HG03378 (cell line): ENCODE results near the gene DTNB.

Experiments
- ATAC-seq: cut with Tn5 transposase; IDR thresholded peaks from one replicate; pipeline ENCODE4 v1.9.1; 2021; ENCODE audit warnings: mild to moderate bottlenecking, moderate library complexity; ENCODE audit not compliant: unreplicated experiment

The DTNB gene

DNA sequence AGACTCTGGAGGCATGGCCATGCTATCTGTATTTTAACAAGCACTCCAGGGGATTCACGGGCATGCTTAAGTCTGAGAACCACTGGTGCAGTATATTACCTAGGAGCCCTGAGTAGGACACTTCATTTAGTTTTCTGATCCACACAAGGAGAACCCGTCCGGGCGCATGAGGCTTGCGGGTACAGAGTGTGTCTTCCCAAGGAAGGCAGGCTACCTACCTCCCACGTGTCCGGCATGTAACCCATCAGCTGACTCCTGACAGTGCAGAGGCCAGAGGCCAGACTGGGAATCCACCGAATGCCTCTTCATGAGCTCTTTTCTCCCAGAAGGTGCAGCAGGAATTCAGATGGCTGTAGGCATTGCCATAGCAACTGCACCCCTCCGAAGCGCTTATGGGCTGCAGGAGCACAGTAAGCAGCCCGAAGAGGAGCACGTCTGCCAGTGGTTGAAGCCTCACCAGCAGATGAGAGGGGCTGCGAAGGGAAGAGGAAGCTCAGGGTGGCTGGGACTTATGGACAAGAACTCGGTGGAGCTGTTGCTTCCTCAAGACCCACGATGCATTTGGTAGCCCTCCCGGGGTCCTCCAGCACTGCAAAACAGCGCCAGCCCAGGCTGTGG lies 297.9 kb downstream of the DTNB start:
- ATAC-seq: no peak

DNA sequence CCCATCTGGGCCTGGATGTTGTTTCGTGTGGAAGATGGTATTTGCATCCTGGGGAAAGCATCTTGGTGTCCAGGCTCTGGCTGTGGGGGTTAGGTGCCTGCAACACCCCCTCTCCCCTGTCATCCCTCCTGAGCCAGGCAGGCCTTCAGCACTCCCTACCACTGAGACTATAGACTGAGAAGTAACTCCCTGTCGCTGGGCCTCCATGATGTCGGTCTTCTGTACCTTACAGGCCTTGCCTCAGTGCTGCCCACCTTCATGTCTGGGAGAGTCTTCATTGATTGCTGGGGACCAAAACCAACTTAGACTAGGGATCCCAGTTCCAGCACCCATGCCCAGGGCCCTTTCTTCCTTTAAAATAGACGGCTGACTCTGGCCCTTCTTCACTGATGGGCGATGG lies 298.6 kb downstream of the DTNB start:
- no peak for ATAC-seq

DNA sequence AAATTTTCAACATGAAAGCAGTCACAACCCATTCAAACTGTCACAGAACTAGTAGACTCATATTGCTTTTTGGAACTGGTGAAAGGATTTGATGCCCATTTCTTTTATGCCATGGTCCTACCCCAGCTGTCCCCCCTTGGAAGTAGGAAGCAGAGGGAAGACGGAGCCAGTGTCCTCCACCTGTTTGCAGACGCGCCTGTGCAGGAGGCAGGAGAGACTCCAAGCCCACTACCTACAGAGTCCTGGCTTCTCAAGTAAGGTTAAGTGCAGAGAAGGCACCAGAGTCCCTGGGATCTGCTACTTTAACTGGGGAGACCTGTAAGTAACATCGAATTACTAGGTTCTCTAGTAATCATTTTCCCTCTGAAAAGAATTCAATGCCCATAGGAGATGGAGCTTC lies 299.0 kb downstream of the DTNB start:
- no peak for ATAC-seq

DNA sequence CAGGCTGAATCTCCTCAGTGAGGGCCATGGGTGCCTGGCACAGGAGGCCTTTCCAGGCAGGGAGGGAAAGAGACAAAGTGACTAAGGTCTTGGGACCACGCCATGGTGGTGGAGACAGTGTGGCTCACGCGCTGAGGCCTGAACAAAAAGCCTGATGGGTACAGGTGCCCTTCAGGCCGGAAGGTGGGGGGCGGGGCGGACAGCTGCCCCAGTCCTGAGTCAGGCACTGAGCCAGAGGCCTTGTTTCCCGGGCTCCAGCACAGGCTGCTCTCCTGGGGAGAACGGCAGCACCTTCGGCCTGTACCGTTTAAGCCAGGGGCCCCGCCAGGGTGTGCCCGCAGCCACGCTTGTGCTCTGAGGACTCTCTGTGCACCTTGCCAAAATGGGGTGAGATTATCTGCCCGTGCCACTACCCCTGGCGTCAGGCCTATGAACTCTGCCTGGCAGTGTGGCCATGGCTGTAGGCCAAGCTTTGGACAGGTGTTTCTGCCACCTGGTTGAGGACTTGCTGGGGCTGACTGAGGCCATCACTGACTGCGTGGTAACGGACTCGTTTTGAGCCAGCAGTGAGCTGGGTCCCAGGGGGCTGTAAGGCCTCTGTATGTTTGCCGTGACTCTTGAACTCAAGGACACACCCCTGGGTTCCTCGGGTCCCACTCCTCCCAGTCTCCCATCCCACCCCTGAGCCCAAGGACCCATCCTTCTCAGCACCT lies 300.0 kb downstream of the DTNB start:
- ATAC-seq: no peak

DNA sequence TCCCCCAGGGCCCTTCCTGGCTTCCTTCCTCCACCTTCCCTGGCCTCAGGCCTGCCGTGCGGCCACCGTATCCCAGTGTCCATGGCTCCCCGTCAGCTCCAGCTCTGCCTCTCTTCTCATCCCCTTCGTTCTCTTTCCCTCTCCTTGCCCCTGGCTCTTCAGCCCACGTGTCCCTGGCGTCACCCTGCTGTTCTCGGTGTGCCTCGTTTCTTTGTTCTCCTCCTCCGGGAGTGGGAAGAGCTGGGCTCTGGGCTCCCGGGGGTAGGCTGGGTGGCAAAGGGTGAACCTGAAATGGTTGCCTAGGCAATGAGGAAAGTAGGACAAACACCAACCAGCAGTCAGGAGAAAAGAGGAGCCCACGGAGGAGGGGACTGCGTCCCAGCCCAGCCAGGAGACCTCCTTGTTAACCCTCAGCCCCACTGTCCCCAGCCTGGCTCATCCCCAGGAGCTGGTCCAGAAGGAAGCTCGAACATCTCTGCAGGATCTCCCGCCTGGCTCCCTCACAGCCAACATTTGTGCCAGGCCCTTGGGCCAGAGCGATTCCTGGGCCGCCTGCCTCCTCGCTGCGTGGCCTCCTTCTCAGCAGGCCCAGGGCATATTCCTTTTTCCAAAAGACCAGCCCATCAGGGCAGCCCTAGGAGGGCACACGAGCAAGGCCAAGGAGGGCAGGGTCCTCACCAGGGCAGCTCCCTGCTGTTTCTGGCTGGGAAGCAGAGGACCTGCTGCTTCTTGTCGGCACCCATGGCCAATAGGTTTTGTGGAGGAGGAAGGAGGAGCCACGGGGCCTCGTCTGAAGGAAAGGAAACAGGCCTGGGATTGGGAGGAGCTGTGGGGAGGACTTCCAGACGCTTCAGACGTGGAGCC lies 300.7 kb downstream of the DTNB start:
- no peak for ATAC-seq

DNA sequence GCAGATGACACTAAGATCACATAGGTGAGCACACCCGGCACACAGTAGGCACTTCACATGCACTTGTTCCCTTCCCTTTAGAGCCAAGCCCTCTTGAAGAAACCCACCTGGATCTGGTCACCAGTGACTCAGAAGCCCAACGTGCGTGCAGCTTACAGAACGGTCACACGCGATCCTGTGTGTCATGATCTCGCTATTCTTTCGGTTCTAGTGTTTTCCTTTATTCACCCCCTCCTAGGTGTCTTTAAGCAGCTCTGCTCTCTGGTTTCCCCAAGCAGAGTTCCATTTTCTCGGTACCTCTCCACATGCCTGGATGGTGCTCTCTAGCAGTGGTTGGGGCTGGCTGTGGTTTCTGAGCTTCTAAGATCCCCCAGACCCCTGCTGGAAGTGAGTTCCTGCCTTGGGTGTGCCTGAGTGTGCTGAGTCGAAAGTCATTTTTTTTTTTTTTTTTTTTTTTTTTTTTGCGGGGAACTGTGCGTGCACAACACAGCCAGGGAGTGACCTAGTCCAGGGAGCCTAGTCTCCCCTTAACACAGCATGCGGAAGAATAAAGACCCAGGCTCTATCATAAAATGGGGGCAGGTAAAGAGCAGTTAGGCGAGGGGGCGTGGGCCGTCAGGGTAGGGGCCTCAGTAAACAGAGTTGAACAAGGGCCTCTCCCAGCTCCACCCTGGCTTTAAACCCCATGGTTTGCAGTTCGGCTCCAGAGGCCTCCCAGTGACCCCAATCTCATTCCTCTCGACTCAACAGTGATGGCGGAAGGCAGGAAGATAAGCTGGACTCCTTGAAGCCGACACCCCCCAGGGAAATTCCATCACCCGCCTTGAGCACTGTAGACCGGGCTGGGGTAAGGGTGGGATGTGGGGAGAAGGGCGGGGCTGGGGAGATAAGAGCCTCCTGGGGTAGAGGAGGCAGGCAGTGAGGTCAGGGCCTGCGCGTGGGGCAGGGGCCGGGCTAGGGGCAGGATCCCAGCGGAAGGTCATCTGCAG lies 301.8 kb downstream of the DTNB start:
- no peak for ATAC-seq

DNA sequence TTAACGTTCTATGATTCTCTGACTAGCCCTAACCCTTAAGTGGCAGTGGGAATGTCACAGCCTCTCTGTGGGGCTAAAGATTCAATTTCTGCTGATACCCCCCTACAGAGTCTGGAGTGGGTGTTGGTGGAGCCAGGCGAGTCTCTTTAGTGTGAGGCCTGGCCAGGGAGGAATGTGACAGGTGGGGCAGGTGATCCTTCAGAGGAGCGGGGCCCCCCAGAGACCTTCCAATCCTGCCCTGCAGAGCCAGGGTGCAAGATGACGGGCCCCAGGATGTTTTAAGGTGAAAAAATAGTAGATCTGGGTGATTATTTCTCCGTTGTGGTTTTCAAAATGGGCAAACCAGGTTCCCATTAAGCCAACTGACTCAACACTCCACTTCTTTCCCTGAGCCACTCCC lies 303.5 kb downstream of the DTNB start:
- no peak for ATAC-seq

DNA sequence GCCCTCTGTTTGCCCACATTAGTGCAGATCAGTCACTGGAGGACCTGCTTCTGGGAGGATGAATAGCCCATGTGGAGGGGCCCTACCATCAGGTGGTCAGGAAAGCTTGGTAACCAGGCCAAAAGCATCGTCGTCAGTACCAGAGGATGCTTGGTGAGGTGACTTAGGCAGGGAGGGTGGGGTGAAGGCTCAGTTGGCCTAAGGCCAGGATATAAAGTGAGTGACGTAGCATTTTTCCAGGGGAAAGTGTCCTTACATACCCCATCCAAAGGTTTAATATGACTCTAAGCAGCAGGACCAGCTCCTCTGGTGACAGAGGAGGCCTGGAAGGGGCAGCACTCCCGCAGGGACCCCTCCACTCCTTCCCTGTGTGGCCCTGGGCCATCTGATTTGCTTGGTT lies 303.9 kb downstream of the DTNB start:
- ATAC-seq: no peak

DNA sequence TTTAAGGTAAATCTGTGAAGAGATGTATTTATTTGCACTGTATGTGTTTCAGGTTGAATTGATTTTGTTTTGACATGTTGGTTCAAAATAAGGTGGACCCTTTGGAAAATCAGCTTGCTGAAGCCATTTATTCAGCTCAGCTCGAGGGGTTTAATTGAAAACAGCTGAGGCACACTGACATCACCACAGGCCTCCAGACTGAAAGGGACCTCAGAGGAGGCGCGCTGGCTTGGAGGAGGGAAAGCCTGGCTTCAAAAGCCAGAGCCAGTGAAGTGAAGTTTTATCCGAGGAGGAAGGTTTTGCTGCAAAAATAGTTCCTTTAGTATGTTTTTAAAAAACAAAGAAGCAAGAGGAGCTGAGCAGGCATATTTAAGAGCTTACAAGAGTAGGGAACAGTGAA lies 304.7 kb downstream of the DTNB start:
- no peak for ATAC-seq

DNA sequence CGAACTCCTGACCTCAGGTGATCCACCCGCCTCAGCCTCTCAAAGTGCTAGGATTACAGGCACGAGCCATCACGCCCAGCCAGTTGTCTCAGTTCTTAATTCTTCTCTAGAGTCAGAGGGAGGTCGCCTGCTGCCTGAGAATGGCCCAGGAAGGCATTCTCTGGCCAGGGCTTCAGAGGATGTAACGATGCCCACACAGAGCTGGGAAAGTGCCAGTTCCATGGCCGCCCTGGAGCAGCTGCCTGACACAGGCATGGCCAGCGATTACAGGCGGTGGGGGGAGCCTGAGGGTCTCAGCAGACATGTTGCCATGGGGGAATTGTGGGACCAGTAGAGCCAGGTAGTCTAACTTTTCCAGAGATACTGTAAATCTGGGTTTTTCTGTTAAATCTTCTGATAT lies 306.1 kb downstream of the DTNB start:
- ATAC-seq: no peak

DNA sequence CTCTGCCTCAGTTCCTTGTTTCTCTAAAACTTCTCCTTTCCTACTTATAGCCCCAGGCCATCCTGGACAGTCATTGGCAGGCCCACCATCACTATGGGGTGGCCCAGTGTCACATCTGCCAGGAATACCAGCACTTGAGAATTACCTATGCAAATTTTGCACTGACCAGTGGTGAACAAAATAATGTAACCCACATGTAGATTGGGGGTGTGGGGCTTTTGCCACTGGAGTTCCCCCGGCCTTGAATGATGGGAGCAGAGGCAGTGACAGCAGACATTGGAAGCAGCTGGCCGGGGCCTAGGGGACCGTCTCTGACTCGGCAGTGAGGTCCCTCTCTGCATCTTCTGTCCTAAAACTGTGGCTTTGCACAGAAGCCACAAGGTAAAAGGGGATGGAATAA lies 306.7 kb downstream of the DTNB start:
- ATAC-seq: no peak

DNA sequence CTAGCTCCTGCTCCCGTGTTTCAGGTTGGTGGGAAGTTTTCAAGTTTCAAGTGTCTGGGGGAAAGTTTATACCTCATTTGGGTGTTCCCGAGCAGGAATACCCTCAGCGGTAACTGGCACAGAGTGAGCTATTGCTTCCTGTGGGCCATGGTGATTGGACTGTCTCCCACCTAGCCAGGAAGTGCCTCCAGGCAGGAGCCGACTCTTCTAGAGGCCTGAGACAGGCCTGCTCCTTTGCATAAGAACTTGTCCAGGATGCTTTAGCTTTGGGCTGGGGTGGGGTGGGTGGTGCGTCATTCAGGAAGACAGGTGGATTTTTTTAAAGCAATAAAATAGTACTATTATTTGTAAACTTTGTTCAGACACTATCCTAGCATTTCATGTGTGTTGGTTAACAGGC lies 308.1 kb downstream of the DTNB start:
- no peak for ATAC-seq

DNA sequence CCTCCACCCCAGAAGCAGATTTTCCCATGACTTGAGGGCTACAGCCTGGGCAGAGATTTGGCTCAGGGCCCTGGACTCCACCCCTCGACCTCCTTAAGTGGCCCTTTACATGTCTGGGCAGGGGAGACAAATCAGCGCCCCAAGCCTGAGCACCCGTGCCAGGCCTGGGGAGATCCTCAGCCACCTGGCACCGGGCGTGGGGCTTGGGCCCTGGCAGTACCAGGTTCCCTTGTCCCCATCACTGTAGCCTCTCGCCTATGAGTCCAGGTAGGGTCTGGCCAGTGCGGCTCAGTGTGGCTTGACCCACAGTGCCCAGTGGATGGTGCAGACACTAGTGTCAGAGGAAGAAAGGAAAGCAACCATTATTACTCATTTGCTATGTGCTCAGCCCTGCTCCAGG lies 309.6 kb downstream of the DTNB start:
- ATAC-seq: no peak

DNA sequence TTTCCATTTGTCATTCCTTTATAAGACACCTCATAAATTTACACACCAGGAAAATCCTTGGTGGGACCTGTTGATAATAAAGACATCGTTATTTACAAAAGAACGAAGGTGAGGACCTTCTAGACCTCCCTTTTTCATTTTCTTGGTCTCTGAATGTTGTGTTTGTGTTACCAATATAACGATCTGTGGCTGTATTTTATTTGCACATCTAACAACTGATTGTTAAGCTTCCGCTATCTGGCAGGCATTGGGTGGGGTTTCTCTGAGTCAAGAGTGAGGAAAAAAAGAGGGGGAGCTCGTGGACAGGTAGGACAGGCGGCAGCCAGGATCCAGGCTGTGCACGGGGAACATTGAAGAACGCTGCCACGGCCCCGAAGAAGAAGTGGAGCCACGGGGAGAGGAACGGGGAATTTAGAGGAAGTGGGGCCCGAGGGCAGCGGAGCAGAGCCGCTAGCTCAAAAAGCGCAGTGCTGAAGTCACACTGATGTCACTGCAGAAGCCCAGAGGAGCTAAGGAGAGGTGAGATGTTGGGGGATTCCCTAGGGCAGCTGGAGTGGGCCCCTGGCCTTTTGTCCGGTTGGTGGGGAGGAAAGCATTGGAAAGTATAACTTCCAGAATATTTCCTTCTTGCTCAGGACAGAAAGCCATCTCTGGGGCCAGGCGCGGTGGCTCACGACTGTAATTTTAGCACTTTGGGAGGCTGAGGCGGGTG lies 310.8 kb downstream of the DTNB start:
- peak; percentile 72 for ATAC-seq

DNA sequence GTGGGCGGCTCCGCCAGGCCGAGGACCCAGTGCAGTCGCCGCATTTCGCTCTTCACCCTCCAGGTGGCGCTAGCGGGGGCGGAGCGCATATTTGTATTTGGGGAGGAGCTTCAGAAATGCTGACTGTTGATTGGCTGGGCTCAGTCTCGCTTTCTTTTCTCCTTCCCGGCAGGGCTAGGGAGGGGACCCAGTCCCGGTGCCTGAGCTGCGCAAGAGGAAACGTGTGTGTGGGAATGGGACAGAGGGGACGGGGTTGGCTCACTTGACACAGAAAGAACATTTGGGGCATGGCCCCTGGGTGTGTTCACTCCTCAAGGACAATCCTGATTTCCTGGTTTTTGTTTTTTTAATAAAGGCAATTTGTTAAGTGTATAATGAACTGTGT lies 311.3 kb downstream of the DTNB start:
- ATAC-seq: peak; percentile 82

DNA sequence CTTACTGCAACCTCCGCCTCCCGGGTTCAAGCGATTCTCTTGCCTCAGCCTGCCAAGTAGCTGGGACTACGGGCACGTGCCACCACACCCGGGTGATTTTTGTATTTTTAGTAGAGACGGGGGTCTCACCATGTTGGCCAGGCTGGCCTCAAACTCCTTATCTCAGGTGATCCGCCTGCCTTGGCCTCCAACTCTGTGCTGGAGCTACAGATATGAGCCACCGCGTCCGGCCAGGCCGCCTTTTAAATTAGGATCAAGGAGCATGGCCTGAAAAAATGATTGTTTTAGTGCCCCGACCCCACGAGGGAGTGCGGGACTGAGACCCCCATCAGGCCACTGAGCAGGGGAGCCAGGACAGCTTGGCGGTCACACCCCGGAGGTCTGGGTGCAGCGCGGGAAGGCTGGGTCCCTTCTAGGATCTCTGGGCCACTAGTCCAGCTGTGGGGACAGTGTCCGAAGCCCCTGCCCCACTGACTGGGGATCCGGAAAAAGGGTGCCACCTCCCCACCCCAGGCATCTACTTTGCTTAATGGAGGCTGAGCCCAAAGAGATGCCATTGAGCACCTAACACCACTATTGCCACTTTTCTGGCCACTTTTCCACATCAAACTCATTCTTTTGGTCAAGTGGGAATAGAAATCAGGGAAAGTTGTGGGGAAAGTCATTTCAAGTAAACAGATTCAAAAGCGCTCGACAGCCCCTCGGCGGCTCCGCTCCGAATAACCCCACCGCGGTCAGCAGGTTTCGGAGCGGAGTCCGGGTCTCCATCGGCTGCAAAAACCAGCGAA lies 311.9 kb downstream of the DTNB start:
- ATAC-seq: no peak

DNA sequence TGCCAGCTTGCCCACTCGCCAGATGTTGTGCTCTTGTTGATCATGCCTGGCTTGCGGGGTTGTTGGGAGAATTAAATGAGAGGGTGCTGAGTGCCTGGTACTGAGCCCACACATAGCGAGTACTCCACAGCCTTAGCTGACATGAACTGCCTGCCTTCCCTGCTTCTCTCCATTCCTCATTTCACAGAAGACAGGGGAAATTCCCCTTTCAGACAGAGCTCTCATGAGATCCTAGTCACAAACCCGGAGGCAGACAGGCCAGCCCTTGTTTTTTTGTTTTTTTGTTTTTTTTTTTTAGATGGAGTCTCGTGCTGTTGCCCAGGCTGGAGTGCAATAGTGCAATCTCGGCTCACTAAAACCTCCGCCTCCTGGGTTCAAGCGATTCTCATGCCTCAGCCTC lies 314.5 kb downstream of the DTNB start:
- no peak for ATAC-seq

DNA sequence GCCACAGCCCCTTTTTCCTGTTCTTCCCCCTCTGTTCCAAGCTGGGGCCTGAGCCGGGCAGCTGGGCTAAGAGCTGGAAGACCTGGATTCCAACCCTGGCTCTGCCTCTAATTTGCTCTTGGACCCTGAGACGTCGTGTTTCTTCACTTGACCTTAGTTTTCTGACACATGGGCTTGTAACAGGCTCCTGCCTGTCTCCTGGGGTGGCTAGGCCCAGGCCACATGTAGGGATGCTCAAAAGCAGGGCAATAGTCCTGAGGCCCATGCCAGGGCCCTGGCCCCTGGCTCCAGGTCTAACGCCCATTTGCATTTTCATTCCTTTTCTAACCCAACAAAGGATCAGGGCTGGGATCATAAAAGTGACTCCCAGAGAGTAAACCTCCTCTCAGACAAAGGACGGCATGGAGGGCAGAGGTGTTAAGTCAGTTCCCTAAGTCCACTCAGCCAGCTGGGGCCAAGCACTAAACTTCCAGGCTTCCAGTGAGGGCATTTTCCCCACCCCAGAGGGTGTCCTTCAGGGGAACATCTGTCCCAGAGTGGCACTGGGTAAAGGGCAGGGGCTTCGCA lies 315.0 kb downstream of the DTNB start:
- ATAC-seq: no peak

DNA sequence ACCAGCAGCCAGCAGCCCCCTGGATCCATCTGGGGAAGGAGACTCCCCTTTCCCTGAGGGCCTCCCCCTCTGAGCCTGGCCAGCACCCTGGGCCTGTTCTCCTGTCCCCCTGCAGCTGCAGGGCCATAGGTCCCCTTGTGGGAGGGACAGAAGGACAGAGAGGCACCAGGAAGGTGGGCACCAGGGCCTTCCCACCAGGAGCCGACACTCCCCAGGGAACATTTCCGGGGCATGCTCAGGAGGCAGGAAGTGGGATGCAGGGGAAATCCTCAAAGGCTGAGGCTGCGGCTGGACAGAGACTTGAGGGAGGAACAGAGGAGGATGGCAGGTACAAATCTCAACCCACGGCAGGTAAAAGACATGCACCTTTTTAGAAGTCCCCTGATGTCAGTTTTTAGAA lies 317.3 kb downstream of the DTNB start:
- ATAC-seq: no peak
